SIG-M5 (cell line): Measurements from ENCODE around the gene TYROBP.
"Not testable (repeated sequence)": the region's sequence is repeated elsewhere in the genome, so short reads cannot be mapped to it uniquely, and the experiment has no call there.

Source experiments
- DNase-seq: peaks from one replicate; lab custom pipeline; 2025; lab: John Stamatoyannopoulos, UW

TYROBP gene

GRCh38 chr19:35899547-35900214 lies 8.4 kb downstream of the TYROBP start:
- no peak for DNase-seq

- DNase-seq = no peak
Measured at GRCh38 chr19:35898499-35898809, 9.6 kb downstream of the TYROBP start.

- DNase-seq = no peak
Measured at GRCh38 chr19:35897706-35898451, 10.2 kb downstream of the TYROBP start.

GRCh38 chr19:35896643-35897040 lies 11.5 kb downstream of the TYROBP start:
- no peak for DNase-seq

- DNase-seq = no peak
Measured at GRCh38 chr19:35895911-35896642, 12.0 kb downstream of the TYROBP start.

- DNase-seq = no peak
Measured at GRCh38 chr19:35894342-35894741, 13.8 kb downstream of the TYROBP start.

- DNase-seq = not testable (repeated sequence)
Measured at GRCh38 chr19:35891819-35892218, 16.3 kb downstream of the TYROBP start.

- DNase-seq = no peak
Measured at GRCh38 chr19:35890113-35890650, 17.9 kb downstream of the TYROBP start.

- DNase-seq = no peak
Measured at GRCh38 chr19:35889370-35890112, 18.6 kb downstream of the TYROBP start.

GRCh38 chr19:35888398-35888797 lies 19.7 kb downstream of the TYROBP start:
- no peak for DNase-seq

- no peak for DNase-seq
Measured at GRCh38 chr19:35887197-35887596, 20.9 kb downstream of the TYROBP start.

GRCh38 chr19:35885904-35886303 lies 22.2 kb downstream of the TYROBP start:
- DNase-seq = no peak

GRCh38 chr19:35885225-35885738 lies 22.8 kb downstream of the TYROBP start:
- no peak for DNase-seq

GRCh38 chr19:35883882-35884281 lies 24.2 kb downstream of the TYROBP start:
- DNase-seq = no peak

- no peak for DNase-seq
Measured at GRCh38 chr19:35882114-35882832, 25.8 kb downstream of the TYROBP start.

- DNase-seq = no peak
Measured at GRCh38 chr19:35879770-35880317, 28.3 kb downstream of the TYROBP start.

- DNase-seq = no peak
Measured at GRCh38 chr19:35879068-35879467, 29.0 kb downstream of the TYROBP start.

GRCh38 chr19:35874392-35874930 lies 33.6 kb downstream of the TYROBP start:
- DNase-seq = no peak

- DNase-seq = no peak
Measured at GRCh38 chr19:35872180-35872579, 35.9 kb downstream of the TYROBP start.

- no peak for DNase-seq
Measured at GRCh38 chr19:35871611-35872010, 36.5 kb downstream of the TYROBP start.

- no peak for DNase-seq
Measured at GRCh38 chr19:35870798-35871197, 37.3 kb downstream of the TYROBP start.
